Activated CD4-positive, CD25-positive, alpha-beta regulatory T cell treated with anti-CD3 and anti-CD28 coated beads, Interleukin-2, amount 50 U/mL, for 72 hours (primary cell): ENCODE results near the gene COL20A1.

Source experiments
- DNase-seq: peaks from one replicate; pipeline ENCODE4 v3.0.0; 2021

The COL20A1 gene

GRCh38 chr20:63261795-63262528 is 31.0 kb upstream of the COL20A1 start:
- no peak for DNase-seq

- DNase-seq = no peak
Observed at GRCh38 chr20:63262836-63263235, 30.1 kb upstream of the COL20A1 start.

GRCh38 chr20:63264000-63264399 is 29.0 kb upstream of the COL20A1 start:
- DNase-seq = no peak

- DNase-seq = no peak
Observed at GRCh38 chr20:63264519-63264918, 28.5 kb upstream of the COL20A1 start.

- no peak for DNase-seq
Observed at GRCh38 chr20:63265891-63266515, 27.0 kb upstream of the COL20A1 start.

GRCh38 chr20:63267691-63268090 is 25.3 kb upstream of the COL20A1 start:
- no peak for DNase-seq

- no peak for DNase-seq
Observed at GRCh38 chr20:63268256-63268655, 24.7 kb upstream of the COL20A1 start.

- no peak for DNase-seq
Observed at GRCh38 chr20:63268671-63269439, 24.1 kb upstream of the COL20A1 start.

GRCh38 chr20:63269724-63270123 is 23.3 kb upstream of the COL20A1 start:
- DNase-seq = no peak

- no peak for DNase-seq
Observed at GRCh38 chr20:63270606-63271325, 22.2 kb upstream of the COL20A1 start.

- peak; percentile 91 for DNase-seq
Observed at GRCh38 chr20:63272105-63273058, 20.6 kb upstream of the COL20A1 start, which contains the start of gene ARFGAP1. ARFGAP1 (plus strand) TSS chr20:63272813; CDS start chr20:63275581, 2,768 bp downstream.

GRCh38 chr20:63273059-63273579 is 19.9 kb upstream of the COL20A1 start:
- DNase-seq = no peak

- no peak for DNase-seq
Observed at GRCh38 chr20:63273635-63274380, 19.2 kb upstream of the COL20A1 start.

- DNase-seq = no peak
Observed at GRCh38 chr20:63274381-63275228, 18.4 kb upstream of the COL20A1 start.

- DNase-seq = no peak
Observed at GRCh38 chr20:63275825-63276224, 17.2 kb upstream of the COL20A1 start.

- no peak for DNase-seq
Observed at GRCh38 chr20:63276956-63277355, 16.0 kb upstream of the COL20A1 start.

- DNase-seq = no peak
Observed at GRCh38 chr20:63277466-63278272, 15.3 kb upstream of the COL20A1 start.

GRCh38 chr20:63278661-63279060 is 14.3 kb upstream of the COL20A1 start:
- DNase-seq = no peak

GRCh38 chr20:63279931-63280330 is 13.1 kb upstream of the COL20A1 start:
- no peak for DNase-seq
